MV-4-11 (cell line): Measurements from ENCODE around the gene RPL28.

Experiments used
- DNase-seq: peaks from one replicate; lab custom pipeline; 2025; lab: John Stamatoyannopoulos, UW

RPL28 gene

GRCh38 chr19:55373993-55374757 is 11.6 kb upstream of the RPL28 start:
- no peak for DNase-seq

GRCh38 chr19:55376241-55376933 is 9.3 kb upstream of the RPL28 start, which contains the start of gene TMEM190:
TMEM190 (plus strand) TSS chr19:55376826; CDS start chr19:55376854, 28 bp downstream.
- DNase-seq = no peak

DNA sequence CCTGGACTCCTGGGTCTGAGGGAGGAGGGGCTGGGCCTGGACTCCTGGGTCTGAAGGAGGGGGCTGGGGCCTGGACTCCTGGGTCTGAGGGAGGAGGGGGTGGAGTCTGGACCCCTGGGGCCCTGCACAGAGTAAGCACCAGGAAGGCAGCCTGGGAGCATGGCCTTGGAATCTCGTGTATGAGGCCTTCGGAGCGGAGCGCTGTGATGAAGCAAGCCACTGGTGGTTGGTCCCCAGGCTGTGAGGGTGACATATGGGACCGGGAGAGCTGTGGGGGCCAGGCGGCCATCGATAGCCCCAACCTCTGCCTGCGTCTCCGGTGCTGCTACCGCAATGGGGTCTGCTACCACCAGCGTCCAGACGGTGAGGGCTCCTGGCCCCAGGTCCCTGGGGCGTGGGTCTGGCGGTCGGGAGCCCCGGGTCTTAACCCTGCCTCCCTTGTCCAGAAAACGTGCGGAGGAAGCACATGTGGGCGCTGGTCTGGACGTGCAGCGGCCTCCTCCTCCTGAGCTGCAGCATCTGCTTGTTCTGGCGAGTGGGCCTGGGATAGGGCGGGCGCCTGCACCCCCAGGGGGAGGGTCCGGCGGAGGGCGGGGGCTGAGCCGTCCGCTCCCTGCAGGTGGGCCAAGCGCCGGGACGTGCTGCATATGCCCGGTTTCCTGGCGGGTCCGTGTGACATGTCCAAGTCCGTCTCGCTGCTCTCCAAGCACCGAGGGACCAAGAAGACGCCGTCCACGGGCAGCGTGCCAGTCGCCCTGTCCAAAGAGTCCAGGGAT is 8.2 kb upstream of the RPL28 start:
- DNase-seq = no peak

DNA sequence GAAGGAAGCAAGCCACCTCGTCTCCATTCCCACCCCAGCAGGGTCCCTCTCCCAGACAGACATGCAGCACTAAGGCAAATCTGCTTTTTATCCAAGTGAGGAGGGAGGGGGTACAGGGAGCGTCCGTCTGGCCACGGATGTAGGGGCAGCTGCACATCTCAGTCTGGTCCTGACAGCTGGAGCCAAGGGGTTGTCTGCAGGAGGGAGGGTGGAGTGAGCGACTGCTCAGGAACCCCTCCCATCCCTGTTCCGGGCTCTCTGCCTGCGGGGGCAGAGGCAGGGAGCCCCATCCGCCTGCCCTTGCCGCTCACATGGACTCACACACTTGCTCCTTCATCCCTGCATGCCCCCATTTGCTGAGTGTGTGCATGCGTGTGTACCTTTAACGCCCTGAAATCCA is 6.6 kb upstream of the RPL28 start:
- DNase-seq = no peak

GRCh38 chr19:55382013-55382412 is 3.7 kb upstream of the RPL28 start:
- no peak for DNase-seq

- no peak for DNase-seq
These were observed 3.1 kb upstream of the RPL28 start for GRCh38 chr19:55382522-55383054.

DNA sequence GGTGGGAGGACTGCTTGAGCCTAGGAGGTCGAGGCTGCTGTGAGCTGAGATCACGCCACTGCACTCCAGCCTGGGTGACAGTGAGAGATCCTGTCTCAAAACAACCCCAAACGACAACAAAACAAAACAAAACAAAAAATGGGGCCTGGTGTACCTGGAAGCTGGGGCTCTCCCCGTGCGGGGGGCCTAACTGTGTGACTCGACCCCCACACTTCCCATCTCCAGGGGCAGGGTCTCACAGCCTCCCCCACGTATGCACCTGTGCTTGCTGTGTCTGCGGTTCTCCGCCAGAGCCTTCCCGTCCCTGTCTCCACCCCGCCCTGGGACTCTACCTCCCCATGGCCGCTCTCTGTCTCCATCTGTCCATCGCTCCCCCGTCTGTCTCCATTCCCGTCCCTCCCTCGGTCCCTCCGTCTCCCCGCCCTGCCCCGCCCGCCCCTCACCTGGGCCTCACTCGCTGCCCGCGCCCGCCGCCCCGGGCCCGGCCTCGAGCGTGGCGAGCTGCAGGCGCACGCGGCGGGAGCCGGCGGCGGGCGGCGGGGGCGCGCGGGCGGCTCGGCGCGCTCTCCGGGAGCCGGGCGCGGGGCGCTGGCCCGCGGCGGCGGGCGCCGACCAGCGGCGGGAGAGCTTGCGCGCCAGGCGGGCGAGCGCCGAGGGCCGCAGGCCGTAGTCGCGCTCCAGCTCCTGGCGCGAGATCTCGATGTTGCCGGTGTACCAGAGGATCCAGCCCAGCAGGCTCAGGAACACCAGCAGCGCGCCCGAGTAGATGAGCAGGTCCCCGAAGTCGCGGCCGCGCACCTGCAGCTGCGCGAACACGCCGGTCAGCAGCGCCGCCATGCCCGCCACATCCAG is 2.2 kb upstream of the RPL28 start:
- DNase-seq = peak; percentile 48

DNA sequence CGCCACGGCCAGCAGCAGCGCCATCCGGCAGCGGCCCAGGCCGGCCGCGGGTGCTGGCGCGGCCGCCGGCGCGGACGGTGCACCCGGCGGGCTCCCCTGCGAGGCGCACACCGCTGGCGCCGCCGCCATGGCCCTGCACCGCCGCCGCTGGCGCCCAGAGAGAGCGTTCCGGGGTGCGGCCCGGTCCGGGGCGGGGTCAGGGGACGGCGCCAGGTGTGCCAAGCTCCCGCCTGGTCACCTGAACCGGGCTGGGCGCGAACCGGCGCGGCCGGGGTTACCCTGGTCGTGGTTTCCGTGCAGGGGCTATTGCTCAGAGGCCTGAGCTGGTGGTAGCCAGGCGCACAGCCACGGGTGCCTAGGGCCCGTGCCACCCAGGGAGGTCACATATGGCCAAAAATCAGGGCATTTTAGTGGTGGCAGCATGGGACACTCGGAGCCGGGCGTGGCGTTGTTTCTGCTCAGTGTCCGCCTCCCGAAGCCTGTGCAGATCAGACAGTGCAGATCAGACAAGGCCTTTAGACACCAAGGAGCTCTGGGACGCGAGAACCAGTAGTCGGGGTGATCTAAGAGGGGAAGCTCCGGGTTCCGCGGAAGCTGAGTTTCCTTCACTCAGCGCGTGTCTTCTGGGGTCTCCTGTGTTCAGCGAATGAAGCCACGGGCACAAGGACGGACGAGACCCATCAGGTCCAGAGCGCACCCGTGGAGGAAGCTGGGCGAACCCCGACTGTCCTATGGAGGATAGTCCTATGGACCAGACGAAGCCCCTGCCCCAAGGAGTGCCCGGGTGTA is 1.4 kb upstream of the RPL28 start, which contains the start of gene TMEM238:
TSS of gene TMEM238 (minus strand) at position 162 of the 789 bp plus-strand sequence. CDS start at position 129, 33 bp downstream.
- peak; percentile 46 for DNase-seq

- DNase-seq = peak; percentile 99
These were observed 610 bp upstream of the RPL28 start for GRCh38 chr19:55384920-55385723.

GRCh38 chr19:55386493-55386971 is 800 bp downstream of the RPL28 start:
- no peak for DNase-seq

GRCh38 chr19:55387736-55388497 is 2.2 kb downstream of the RPL28 start:
- DNase-seq = no peak

DNA sequence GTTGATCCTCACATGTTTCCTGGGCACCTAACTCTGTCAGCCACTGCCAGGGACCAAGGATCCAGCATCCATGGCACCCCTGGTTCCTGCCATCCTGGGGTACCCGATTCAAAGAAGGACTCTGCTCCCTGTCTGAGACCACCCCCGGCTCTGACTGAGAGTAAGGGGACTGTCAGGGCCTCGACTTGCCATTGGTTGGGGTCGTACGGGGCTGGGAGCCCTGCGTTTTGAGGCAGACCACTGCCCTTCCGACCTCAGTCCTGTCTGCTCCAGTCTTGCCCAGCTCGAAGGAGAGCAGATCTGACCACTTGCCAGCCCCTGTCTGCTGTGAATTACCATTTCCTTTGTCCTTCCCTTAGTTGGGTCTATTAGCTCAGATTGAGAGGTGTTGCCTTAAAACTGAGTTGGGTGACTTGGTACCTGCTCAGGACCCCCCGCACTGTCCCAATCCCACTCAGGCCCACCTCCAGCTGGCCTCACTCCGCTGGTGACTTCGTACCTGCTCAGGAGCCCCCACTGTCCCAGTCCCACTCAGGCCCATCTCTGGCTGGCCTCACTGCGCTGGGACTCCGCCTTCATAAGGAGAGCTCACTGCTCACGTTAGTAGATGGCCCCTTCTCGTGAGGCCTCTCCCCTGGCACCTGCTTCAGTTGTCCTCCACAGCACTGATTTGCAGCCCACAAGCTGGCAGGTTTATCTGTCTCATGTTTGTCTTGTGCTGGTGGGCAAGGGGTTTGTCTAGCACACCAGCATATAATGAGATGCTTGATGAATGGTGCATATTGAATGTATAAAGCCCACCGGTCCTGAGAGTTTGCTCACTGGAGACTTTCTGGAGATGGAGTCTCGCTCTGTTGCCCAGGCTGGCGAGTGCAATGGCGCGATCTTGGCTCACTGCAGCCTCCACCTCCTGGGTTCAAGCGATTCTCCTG is 3.9 kb downstream of the RPL28 start:
- no peak for DNase-seq

DNA sequence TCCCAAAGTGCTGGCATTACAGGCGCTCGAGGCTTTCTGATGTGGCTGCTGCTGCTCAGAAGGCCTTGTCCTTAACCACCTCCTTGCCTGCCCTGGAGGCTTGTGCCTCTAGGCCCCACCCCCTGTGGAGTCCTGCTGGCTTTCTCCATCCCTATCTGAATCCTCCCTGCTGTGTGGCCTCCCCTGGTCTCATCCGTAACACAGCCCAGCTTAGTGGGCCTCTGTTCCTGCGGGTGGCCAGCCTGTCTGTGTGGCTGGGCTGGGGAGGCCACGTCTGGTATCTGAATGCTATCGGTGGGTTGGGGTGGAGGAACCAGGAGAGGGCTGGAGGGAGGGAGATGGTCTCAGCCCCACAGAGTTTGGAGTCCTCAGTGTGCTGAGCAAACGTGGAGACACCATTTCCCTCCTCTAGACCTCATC is 4.7 kb downstream of the RPL28 start:
- no peak for DNase-seq

GRCh38 chr19:55391191-55391670 is 5.5 kb downstream of the RPL28 start:
- peak; percentile 50 for DNase-seq

- DNase-seq = no peak
These were observed 6.2 kb downstream of the RPL28 start for GRCh38 chr19:55391702-55392615.
